GM21576 (cell line): ENCODE measurements around the gene SPIN1.

Experiments used
- ATAC-seq: cut with Tn5 transposase; IDR thresholded peaks from one replicate; pipeline ENCODE4 v1.9.1; 2021; ENCODE audit warnings: mild to moderate bottlenecking, moderate library complexity; ENCODE audit not compliant: unreplicated experiment

The SPIN1 gene

GRCh38 chr9:88433583-88434255 is 45.5 kb downstream of the SPIN1 start:
- ATAC-seq = no peak

GRCh38 chr9:88435336-88435735 is 47.1 kb downstream of the SPIN1 start:
- no peak for ATAC-seq

- no peak for ATAC-seq
Observed at GRCh38 chr9:88436379-88436778, 48.1 kb downstream of the SPIN1 start.

GRCh38 chr9:88437210-88438146 is 49.2 kb downstream of the SPIN1 start:
- no peak for ATAC-seq

GRCh38 chr9:88438811-88439210 is 50.6 kb downstream of the SPIN1 start:
- ATAC-seq = no peak

GRCh38 chr9:88441301-88442007 is 53.2 kb downstream of the SPIN1 start:
- ATAC-seq = no peak

GRCh38 chr9:88443480-88444113 is 55.4 kb downstream of the SPIN1 start:
- ATAC-seq = no peak

- ATAC-seq = no peak
Observed at GRCh38 chr9:88446728-88447127, 58.5 kb downstream of the SPIN1 start.

- ATAC-seq = no peak
Observed at GRCh38 chr9:88447431-88447830, 59.2 kb downstream of the SPIN1 start.

GRCh38 chr9:88451160-88451559 is 62.9 kb downstream of the SPIN1 start:
- ATAC-seq = no peak

- no peak for ATAC-seq
Observed at GRCh38 chr9:88458716-88459465, 70.6 kb downstream of the SPIN1 start.

GRCh38 chr9:88460587-88461332 is 72.5 kb downstream of the SPIN1 start:
- no peak for ATAC-seq

GRCh38 chr9:88462191-88462590 is 73.9 kb downstream of the SPIN1 start:
- ATAC-seq = no peak

GRCh38 chr9:88464851-88465250 is 76.6 kb downstream of the SPIN1 start:
- no peak for ATAC-seq

- no peak for ATAC-seq
Observed at GRCh38 chr9:88468226-88468625, 80.0 kb downstream of the SPIN1 start.

- ATAC-seq = no peak
Observed at GRCh38 chr9:88476491-88477271, 88.4 kb downstream of the SPIN1 start.

GRCh38 chr9:88477300-88477751 is 89.1 kb downstream of the SPIN1 start:
- ATAC-seq = no peak

- no peak for ATAC-seq
Observed at GRCh38 chr9:88478246-88478645, 90.0 kb downstream of the SPIN1 start.

- no peak for ATAC-seq
Observed at GRCh38 chr9:88481933-88482332, 93.7 kb downstream of the SPIN1 start.
